ENCODE results near the gene SVBP. TPM values are rescaled to one million over a fixed set of nuclear protein-coding genes. Genes with fewer than 3 reads are reported as not detected.

SVBP gene
- total RNA-seq, 1 donor from 2014 or later, result 22.4 TPM

GRCh38 chr1:42846257-42847110 lies 29.3 kb upstream of the SVBP start, which contains the start of gene ZNF691:
Gene ZNF691, plus strand, starts transcription at chr1:42846613. Its CDS starts 3,046 bp downstream, at chr1:42849659.
- H3K4me3 Mint-ChIP-seq, result peak within 1 kb of the TSS; percentile 94
- intact Hi-C loops (cut with micrococcal nuclease), result loop anchor here (1.0 to 5.0 kb wide), 6 partner anchors 29 to 326 kb away; partner anchors contain the start of genes C1orf50, CFAP57, EBNA1BP2 and ERMAP
- H3K27me3 Mint-ChIP-seq, result no peaks in the 10 kb centered on the region
- ChIA-PET CTCF (interaction anchor here (0.6 to 2.4 kb wide), 8 partner anchors 8 to 917 kb away, joined by 3 to 17 read pairs (median 4); no protein-coding TSS in a partner anchor), POLR2A (interaction anchor here (0.5 to 2.6 kb wide), 20 partner anchors 8 to 803 kb away, joined by 3 to 24 read pairs (median 4); partner anchors contain the start of genes C1orf50, CFAP57, EBNA1BP2 and ELOVL1)
- peak within 1 kb of the TSS; percentile 83 for H3K27ac Mint-ChIP-seq
- H3K4me1 Mint-ChIP-seq, result peaks cover 43% of the 10 kb centered on the region
- DNase-seq, result peak; percentile 63
- H3K36me3 Mint-ChIP-seq (ENCODE audit: low read depth), result peaks cover 35% of the 10 kb centered on the region
- no peak for TF ChIP-seq CTCF (IDR thresholded peaks at IDR 0.05)
- H3K9me3 Mint-ChIP-seq, result no peaks in the 10 kb centered on the region
- ATAC-seq (ENCODE audit: low read depth), result peak; percentile 97

GRCh38 chr1:42845866-42846256 lies 28.7 kb upstream of the SVBP start:
- Mint-ChIP-seq H3K36me3 (ENCODE audit: low read depth) (peaks cover 29% of the 10 kb centered on the region), H3K27me3 (no peaks in the 10 kb centered on the region), H3K4me3 (peak overlapping the region; percentile 94), H3K27ac (peak overlapping the region; percentile 83), H3K4me1 (peaks cover 37% of the 10 kb centered on the region), H3K9me3 (no peaks in the 10 kb centered on the region)
- TF ChIP-seq CTCF (IDR thresholded peaks at IDR 0.05), result no peak
- CTCF ChIA-PET, result interaction anchor here (0.6 to 2.4 kb wide), 7 partner anchors 10 to 917 kb away, joined by 3 to 17 read pairs (median 4); no protein-coding TSS in a partner anchor
- DNase-seq, result no peak
- peak; percentile 7 for ATAC-seq (ENCODE audit: low read depth)
- intact Hi-C loops (cut with micrococcal nuclease), result loop anchor here (1.0 to 5.0 kb wide), 6 partner anchors 29 to 326 kb away; partner anchors contain the start of genes C1orf50, CFAP57, EBNA1BP2 and ERMAP
- POLR2A ChIA-PET, result interaction anchor here (0.6 to 2.6 kb wide), 19 partner anchors 7 to 804 kb away, joined by 3 to 24 read pairs (median 4); partner anchors contain the start of genes C1orf50, CFAP57, EBNA1BP2 and ELOVL1

DNA sequence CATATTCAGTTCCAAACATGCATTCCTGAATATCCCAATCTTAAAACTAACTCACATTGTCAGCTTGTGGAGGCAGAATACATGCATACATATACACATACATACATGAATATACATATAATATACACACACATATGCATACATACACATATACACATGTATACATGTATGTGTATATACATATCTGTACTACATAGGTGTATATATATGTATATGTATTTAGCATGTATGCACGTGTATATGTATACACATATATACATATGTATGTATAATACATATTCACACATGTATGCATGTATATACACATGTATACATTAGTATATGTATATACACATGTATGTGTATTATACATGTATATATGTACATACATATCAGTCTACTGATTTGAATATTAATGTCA lies 28.0 kb upstream of the SVBP start:
- ChIA-PET POLR2A (interaction anchor here (1.6 kb wide), 1 partner anchor 228 kb away, joined by 4 read pairs; no protein-coding TSS in a partner anchor), CTCF (interaction anchor here (1.9 to 2.4 kb wide), 2 partner anchors 68 to 228 kb away, joined by 6 to 17 read pairs; no protein-coding TSS in a partner anchor)

DNA sequence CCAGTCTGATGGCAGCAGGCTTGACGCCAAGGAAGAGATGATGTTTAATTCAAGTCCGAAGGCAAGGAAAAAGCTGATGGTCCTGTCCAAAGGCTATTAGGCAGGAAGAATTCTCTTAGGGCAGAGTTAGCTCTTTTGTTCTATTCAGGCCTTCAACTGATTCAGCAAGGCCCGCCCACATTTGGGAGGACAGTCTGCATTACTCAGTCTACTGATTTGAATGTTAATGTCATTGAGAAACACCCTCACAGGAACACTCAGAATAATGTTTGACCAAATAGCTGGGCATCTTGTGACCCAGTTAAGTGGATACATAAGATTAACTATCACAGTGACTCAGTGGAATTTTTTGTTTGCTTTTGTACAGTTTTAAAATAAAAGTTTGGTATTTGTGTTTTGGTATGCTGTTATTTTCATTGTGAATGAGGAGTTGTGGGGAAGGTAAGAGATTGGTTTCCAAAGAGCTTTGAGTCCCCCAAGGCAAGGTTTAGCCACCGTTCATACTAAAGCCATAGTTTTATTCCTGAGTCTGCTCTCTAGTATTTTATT lies 27.5 kb upstream of the SVBP start:
- intact Hi-C loops (cut with micrococcal nuclease), result loop anchor here (5.0 kb wide), 1 partner anchor 78 kb away; no protein-coding TSS in a partner anchor
- no peak for TF ChIP-seq CTCF (IDR thresholded peaks at IDR 0.05)
- DNase-seq, result no peak
- no peak overlapping the region for H3K4me3 Mint-ChIP-seq
- H3K27ac Mint-ChIP-seq, result no peak overlapping the region
- ChIA-PET POLR2A (no interaction called here), CTCF (interaction anchor here (0.6 kb wide), 1 partner anchor 12 kb away, joined by 3 read pairs; no protein-coding TSS in a partner anchor)
- H3K27me3 Mint-ChIP-seq, result no peaks in the 10 kb centered on the region
- H3K36me3 Mint-ChIP-seq (ENCODE audit: low read depth), result peaks cover 19% of the 10 kb centered on the region
- H3K4me1 Mint-ChIP-seq, result peaks cover 31% of the 10 kb centered on the region
- no peaks in the 10 kb centered on the region for H3K9me3 Mint-ChIP-seq
- no peak for ATAC-seq (ENCODE audit: low read depth)

More for the DNA sequence above, 28.0 kb upstream of the SVBP start:
- H3K9me3 Mint-ChIP-seq, result no peaks in the 10 kb centered on the region
- no peaks in the 10 kb centered on the region for H3K27me3 Mint-ChIP-seq
- intact Hi-C loops (cut with micrococcal nuclease), result loop anchor here (5.0 kb wide), 1 partner anchor 77 kb away; no protein-coding TSS in a partner anchor
- TF ChIP-seq CTCF (IDR thresholded peaks at IDR 0.05), result no peak
- DNase-seq (no peak), ATAC-seq (ENCODE audit: low read depth) (no peak)
- peaks cover 34% of the 10 kb centered on the region for H3K4me1 Mint-ChIP-seq
- H3K27ac Mint-ChIP-seq, result no peak overlapping the region
- no peak overlapping the region for H3K4me3 Mint-ChIP-seq
- H3K36me3 Mint-ChIP-seq (ENCODE audit: low read depth), result peaks cover 23% of the 10 kb centered on the region
